HG03175 (cell line): Measurements from ENCODE around the gene CDH23.

ENCODE experiments used
- ATAC-seq: cut with Tn5 transposase; IDR thresholded peaks from one replicate; pipeline ENCODE4 v1.9.1; 2021; ENCODE audit warnings: mild to moderate bottlenecking, moderate library complexity; ENCODE audit not compliant: unreplicated experiment

CDH23 gene

DNA sequence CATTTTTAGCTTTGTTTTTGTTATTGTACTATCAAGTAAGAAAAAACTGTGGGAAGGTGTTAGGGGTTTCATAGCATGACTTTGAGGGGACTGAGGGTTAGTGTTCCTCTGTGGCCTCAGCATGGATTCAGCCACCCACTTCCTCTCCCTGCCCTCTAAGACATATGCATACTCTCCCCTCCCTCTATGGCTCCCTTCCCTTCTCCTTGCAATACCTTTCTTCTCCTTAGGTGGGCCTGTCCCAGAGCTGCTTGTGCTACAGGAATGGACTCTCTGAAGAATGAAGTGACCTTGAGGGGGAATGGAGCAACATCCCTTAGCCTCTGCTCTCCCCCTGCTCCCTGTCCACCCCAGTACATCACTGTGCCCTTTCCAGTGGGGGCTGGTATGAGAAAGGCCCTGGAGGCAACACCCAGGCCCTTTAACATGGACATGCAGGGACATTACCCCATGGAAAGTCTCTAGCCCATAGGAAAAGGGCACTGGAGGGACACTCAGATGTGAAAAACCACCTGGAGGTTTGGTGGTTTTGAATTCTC, 22.4 kb downstream of the CDH23 start:
- ATAC-seq = no peak

DNA sequence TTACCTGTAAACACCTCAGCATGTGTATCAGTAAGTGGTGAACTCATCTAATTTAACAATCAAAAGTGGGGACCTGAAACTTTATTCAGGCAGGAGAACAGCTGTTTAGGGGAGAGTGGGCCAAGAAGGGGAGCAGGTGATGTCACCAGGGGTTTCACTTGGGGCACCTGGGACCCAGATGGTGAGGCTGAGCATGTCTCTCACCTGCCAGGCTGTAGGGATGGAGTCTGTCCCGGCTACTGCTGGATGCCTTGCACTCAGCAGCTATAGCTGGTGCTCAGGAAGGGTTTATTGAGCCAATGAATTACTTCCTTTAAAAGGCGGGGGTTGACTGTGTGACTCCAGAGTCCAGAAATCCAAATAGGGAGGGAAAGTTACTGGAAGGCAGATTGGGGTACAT, 23.0 kb downstream of the CDH23 start:
- ATAC-seq = no peak

DNA sequence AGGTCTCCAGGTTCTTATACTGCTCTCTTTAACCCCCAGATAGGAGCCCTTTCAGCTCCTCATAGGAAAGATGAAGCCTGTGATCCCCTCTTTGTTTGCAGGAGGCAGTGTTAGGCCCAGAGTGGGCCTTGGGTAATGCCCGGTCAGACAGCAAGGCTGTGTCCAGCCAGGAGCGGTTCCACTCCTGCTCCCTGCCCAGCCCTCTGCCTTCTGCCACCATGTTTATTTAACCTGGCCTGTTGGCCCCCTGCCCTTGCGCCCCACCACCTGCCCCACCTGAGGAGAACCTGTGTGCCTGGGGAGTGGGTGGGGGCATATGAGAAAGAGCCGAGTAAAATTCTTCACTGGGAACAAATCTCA, 24.3 kb downstream of the CDH23 start:
- ATAC-seq = no peak

DNA sequence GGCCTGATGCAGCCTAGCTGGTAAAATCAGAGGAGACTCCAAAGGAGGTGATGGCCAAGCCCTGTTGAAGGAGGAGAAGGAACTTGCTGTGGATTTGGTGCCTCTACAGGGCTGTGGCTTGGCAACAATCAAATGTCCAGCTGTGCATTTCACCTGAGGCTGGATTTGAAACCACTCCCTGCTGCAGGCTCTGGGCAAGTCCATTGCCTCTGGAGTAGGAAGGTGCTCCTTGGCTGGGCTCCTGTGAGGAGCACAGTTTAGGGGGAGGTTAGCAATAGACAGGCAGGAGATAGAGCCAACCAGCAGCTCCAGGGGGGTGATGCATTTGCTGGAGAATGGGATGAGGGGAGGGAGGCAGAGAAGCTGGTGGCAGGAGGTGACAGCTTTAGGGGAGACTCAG, 26.5 kb downstream of the CDH23 start:
- ATAC-seq = no peak

DNA sequence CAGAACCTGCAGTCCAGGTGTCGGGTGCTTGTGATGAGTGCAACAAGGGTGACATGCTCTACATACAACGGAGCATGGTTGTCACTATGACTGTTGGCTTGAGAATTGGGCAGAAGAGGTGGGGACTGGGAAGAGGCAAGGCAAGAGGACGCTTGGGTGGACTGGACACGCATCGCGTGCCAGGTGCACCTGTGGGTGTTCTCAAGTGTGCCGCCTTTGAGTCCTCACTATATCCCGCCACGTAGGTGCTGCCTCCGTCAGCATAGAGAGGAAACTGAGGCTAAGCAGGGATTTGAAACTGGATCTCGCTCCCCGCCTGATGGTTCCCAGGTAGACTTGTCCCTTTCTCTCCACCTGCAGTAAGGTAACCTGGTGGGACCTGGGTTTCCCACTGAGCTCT, 27.2 kb downstream of the CDH23 start:
- ATAC-seq = no peak

DNA sequence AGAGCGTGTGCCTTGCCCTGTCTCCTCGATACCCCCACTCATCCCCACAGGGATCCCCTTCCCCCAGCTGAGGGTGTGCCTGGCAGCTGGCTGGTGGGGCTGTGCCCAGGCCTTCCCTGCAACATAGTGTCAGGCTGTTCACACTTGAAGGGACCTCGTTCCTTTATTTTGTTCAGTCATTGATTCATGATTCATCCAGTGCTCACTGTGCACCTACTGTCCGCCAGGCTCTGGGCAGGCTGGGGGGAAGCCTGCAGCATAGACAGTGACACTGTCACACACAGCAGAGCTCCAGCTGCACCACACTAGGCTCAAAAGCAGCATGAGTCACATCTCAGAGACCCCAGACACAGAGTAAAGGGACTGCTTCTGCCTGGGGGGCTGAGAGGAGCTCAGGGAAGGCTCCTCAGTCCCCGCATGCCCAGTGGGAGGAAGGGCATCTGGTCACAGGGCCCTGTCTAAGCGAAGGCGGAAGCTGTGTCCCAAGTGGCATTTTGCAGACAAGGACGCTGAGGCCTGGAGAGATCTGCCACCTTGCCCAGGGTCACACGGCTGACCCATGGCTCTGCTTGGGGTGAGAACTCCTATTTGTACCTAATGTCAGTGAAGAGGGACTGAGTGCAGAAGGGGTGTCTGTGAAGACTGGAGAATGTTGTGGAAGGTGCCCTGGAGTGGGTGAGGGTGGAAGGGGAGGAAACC, 27.9 kb downstream of the CDH23 start:
- ATAC-seq = no peak

GRCh38 chr10:71426058-71426605, 29.4 kb downstream of the CDH23 start:
- no peak for ATAC-seq

- ATAC-seq = no peak
These were observed 30.5 kb downstream of the CDH23 start for GRCh38 chr10:71427246-71427645.

DNA sequence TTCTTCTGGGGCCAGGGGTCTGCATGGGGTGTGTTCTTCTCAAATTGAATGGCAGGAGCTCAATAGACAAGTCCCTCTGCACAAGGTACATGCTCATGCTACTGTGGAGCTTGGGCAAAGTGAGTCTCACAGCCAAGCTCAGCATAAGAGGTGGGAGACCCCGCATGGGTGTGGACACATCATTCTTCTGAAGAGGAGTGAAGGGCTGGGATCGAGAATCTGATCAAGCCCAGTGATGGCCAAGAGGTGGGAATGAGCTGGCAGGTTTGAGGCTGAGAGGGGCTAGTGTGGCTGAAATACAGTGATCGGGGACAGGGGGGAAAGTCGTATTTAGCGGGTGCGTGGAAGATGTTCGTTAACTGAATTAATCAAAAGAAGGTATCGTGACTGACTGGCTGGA, 32.6 kb downstream of the CDH23 start:
- ATAC-seq = no peak

DNA sequence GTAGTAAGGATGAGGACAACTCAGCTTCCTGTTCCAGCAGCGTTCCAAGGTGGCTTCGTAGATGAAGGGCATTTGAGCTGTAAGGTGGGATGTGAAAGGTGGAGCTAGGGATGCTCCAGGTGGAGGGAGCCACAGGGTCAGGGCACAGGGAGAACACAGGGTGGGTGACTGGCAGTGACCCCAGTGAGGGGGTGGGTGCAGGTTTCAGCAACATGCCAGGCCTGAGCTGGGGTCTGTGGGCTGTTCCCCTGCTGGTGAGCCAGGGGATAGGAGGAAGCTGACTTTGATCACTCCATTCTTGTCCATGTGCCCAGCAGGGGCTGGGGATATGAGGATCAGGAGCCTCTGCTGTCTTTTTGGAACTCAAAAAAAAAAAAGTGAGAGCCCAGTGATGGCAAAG, 33.2 kb downstream of the CDH23 start:
- ATAC-seq = no peak

- ATAC-seq = no peak
These were observed 34.8 kb downstream of the CDH23 start for GRCh38 chr10:71431239-71432100.

DNA sequence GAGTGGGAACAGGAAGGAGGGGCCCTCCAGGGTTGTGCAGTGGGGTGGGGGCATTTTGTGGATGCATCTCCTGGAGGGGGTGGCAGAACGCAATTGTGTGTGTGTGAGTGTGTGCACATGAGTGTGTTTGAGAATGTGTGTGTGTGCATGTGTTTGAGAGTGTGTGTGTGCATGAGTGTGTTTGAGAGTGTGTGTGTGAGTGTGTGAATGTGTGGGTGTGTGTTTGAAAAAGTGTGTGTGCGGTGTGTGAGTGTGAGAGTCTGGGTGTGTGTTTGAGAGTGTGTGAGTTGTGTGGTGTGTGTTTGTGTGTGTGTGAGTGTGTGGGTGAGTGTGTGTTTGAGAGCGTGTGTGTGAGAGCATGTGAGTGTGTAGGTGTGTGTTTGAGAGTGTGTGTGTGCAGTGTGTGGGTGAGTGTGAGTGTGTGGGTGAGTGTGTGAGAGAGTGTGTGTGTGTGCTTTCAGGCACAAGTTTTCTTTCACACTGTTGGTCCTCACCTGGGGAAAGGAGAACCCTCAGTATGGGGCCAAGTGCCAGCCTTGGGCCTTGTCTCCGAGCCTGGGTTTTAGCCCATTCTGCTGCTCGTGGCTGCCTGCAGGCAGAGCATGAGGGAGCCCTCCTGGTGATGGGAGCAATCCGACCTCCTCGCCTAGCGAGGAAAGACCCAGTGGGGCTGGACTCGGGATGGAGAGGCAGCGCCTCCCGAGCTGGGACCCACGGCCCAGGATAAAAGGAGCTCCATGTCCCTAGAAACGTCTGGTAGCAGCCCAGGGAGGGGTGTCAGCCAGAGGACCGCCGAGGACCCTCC, 35.6 kb downstream of the CDH23 start:
- no peak for ATAC-seq

GRCh38 chr10:71432956-71433767, 36.4 kb downstream of the CDH23 start:
- no peak for ATAC-seq

GRCh38 chr10:71433768-71434744, 37.3 kb downstream of the CDH23 start:
- ATAC-seq = no peak

GRCh38 chr10:71434760-71435394, 38.2 kb downstream of the CDH23 start:
- ATAC-seq = no peak

- no peak for ATAC-seq
These were observed 39.0 kb downstream of the CDH23 start for GRCh38 chr10:71435571-71436267.

DNA sequence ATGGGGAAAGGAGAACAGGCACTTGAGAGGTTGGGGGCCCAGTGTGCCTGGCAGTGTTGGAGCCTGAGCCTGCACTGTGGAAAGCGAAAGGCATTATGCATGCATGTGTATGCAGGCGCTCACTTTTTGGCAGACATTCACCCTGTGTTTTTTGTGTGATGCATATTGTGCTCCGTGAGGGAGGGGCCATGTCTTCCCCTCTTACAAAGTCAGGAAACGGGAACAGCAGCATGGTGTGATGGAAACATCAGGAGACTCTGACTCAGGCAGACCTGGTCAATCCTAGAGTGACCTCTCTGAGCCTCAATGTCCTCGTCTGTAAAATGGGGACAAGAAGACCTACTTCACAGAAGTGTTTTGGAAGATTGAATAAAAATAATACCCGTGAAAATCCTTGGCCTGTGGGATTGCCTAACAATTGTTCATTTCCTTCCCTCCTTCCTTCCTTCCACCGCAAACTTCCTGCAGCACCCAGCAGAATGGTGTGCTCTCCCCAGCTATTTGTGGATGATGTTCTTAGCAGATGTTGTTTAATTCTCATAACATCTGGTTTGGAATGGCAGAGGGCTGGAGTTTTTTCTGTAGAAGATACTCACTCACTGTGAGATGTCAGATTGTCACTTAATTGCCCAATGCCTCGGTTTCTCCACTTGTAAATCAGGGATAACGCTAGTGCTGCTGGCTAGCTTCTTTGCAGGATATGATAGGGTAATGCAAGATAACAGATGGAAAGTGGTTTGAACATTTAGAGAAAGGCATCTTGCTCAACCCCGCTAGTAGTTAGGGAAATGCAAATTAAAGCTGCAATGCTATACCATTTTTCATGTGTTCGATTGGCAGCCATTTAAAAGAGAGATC, 39.8 kb downstream of the CDH23 start:
- ATAC-seq = no peak
